GM06990 (cell line): ENCODE results near the gene SEMA3D.

Experiments used
- DNase-seq: peaks from one replicate; pipeline ENCODE4 v3.0.0-alpha.2; 2011; ENCODE audit not compliant: insufficient read length; ENCODE audit errors: extremely low read depth
- H3K27me3 ChIP-seq: replicated peaks from 2 replicates; pipeline ENCODE4 v1.6.0; 2011; ENCODE audit warnings: low read length; ENCODE audit not compliant: control insufficient read depth, insufficient read depth
- H3K36me3 ChIP-seq: 2 replicates; pipeline ENCODE4 v1.5.1; 2011; ENCODE audit warnings: low read length; ENCODE audit not compliant: control insufficient read depth, insufficient read depth
- H3K4me3 ChIP-seq: replicated peaks from 2 replicates; pipeline ENCODE4 v1.5.1; 2011; ENCODE audit warnings: low read depth, mild to moderate bottlenecking, control low read depth, low read length
- CTCF ChIP-seq: IDR thresholded peaks from 2 replicates; pipeline ENCODE4 v1.5.1; 2011; ENCODE audit warnings: low read length, control low read depth, mild to moderate bottlenecking, inconsistent platforms; ENCODE audit not compliant: insufficient read depth, poor library complexity, severe bottlenecking

The SEMA3D gene

GRCh38 chr7:85033263-85033662, 153.6 kb downstream of the SEMA3D start:
- no peaks in the 10 kb centered on the region for H3K27me3 ChIP-seq
- H3K4me3 ChIP-seq = no peak overlapping the region
- no peaks in the 10 kb centered on the region for H3K36me3 ChIP-seq
- TF ChIP-seq CTCF = no peak
- DNase-seq = no peak

GRCh38 chr7:85031475-85031874, 155.4 kb downstream of the SEMA3D start:
- no peak for DNase-seq
- no peak overlapping the region for H3K4me3 ChIP-seq
- TF ChIP-seq CTCF = no peak
- H3K27me3 ChIP-seq = no peaks in the 10 kb centered on the region
- no peaks in the 10 kb centered on the region for H3K36me3 ChIP-seq

GRCh38 chr7:85030893-85031292, 156.0 kb downstream of the SEMA3D start:
- H3K27me3 ChIP-seq = no peaks in the 10 kb centered on the region
- peak; percentile 43 for TF ChIP-seq CTCF
- no peak for DNase-seq
- H3K4me3 ChIP-seq = no peak overlapping the region
- no peaks in the 10 kb centered on the region for H3K36me3 ChIP-seq

- Histone ChIP-seq H3K36me3 (no peaks in the 10 kb centered on the region), H3K27me3 (no peaks in the 10 kb centered on the region), H3K4me3 (peak overlapping the region; percentile 8; the same call in 1 of the 2 replicates)
- peak; percentile 15 for DNase-seq
- no peak for TF ChIP-seq CTCF
Observed at GRCh38 chr7:85025312-85025756, 161.5 kb downstream of the SEMA3D start.

- no peak for TF ChIP-seq CTCF
- DNase-seq = no peak
- H3K36me3 ChIP-seq = no peaks in the 10 kb centered on the region
- H3K4me3 ChIP-seq = no peak overlapping the region
- H3K27me3 ChIP-seq = no peaks in the 10 kb centered on the region
Observed at GRCh38 chr7:85023916-85024315, 162.9 kb downstream of the SEMA3D start.

- TF ChIP-seq CTCF = peak; percentile 43
- no peak for DNase-seq
- Histone ChIP-seq H3K36me3 (no peaks in the 10 kb centered on the region), H3K27me3 (no peaks in the 10 kb centered on the region), H3K4me3 (no peak overlapping the region)
Observed at GRCh38 chr7:85023066-85023712, 163.7 kb downstream of the SEMA3D start.
